Measurements from ENCODE around the gene WDR90. TPM values are rescaled to one million over a fixed set of nuclear protein-coding genes. Genes with fewer than 3 reads are reported as not detected.

The WDR90 gene
- total RNA-seq, 1 experiment from 2014 or later: 68.2 TPM

DNA sequence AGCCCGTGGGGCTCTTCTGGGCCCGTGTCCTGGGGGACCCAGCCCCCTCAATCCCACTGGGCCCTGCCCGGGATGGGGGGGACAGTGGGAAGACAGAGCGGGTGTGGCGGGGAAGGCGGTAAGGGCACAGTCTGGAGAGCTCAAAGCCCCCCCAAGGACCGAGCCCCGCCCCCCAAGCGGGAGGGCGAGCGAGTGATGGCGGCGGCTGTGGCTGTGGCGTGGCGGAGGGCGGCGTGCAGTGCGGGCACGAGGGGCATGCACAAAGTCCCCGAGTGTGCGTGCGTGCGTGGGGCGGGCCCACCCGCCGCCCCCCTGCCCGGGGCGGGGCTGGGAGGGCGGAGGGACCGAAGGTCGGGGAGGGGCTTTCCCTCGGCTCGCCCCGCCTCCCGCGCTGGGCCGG is 44.6 kb downstream of the WDR90 start:
- H3K36me3 Mint-ChIP-seq (ENCODE audit: insufficient read depth in 1 of 3, low read depth in 3 of 3): no peaks in the 10 kb centered on the region
- H3K9me3 ChIP-seq (ENCODE audit: control insufficient read depth, low read depth, low read length): no peaks in the 10 kb centered on the region
- no peak overlapping the region for H4K91ac ChIP-seq (ENCODE audit: insufficient read length, low read depth, low read length)
- H3K27ac ChIP-seq (ENCODE audit: insufficient read length, low read depth, low read length): no peak overlapping the region
- no peak overlapping the region for H3K27ac Mint-ChIP-seq
- TF ChIP-seq, protein P1, sequence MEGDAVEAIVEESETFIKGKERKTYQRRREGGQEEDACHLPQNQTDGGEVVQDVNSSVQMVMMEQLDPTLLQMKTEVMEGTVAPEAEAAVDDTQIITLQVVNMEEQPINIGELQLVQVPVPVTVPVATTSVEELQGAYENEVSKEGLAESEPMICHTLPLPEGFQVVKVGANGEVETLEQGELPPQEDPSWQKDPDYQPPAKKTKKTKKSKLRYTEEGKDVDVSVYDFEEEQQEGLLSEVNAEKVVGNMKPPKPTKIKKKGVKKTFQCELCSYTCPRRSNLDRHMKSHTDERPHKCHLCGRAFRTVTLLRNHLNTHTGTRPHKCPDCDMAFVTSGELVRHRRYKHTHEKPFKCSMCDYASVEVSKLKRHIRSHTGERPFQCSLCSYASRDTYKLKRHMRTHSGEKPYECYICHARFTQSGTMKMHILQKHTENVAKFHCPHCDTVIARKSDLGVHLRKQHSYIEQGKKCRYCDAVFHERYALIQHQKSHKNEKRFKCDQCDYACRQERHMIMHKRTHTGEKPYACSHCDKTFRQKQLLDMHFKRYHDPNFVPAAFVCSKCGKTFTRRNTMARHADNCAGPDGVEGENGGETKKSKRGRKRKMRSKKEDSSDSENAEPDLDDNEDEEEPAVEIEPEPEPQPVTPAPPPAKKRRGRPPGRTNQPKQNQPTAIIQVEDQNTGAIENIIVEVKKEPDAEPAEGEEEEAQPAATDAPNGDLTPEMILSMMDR (conservative IDR thresholded peaks at IDR 0.05): no peak
- no peak overlapping the region for H3K23ac ChIP-seq (ENCODE audit: insufficient read length, low read depth, low read length)
- H3K4me1 Mint-ChIP-seq: peaks cover 0 to 16% of the 10 kb centered on the region in 2 experiments; a peak in 3 of 4 replicates
- no peaks in the 10 kb centered on the region for H4K20me1 ChIP-seq (ENCODE audit: control insufficient read depth, insufficient read depth, insufficient read length)
- H4K8ac ChIP-seq (replicated peaks; ENCODE audit: insufficient read length, low read depth, low read length): no peak overlapping the region
- H3K23me2 ChIP-seq (ENCODE audit: insufficient read length, low read depth, low read length, poor library complexity, severe bottlenecking): peaks cover 27% of the 10 kb centered on the region
- no peak overlapping the region for H3K18ac ChIP-seq (ENCODE audit: insufficient read length, low read depth, low read length)
- no peak overlapping the region for H2BK5ac ChIP-seq (ENCODE audit: insufficient read length, low read length)
- no peak overlapping the region for H4K5ac ChIP-seq (ENCODE audit: insufficient read length, low read depth, low read length)
- no peak for DNase-seq
- H3K27me3 ChIP-seq (ENCODE audit: insufficient read depth, low read length): peaks cover 11% of the 10 kb centered on the region; the same call in 1 of the 2 replicates
- no CpG with 5 or more reads among the region's 37 CpGs for WGBS (ENCODE audit: extremely low coverage, insufficient read length, low lambda C conversion rate)
- no peaks in the 10 kb centered on the region; a peak in 1 of 5 replicates for H3K9me3 Mint-ChIP-seq
- no peaks in the 10 kb centered on the region for H3K79me1 ChIP-seq (ENCODE audit: insufficient read depth, low read depth, low read length, poor library complexity, severe bottlenecking)
- H2BK15ac ChIP-seq (ENCODE audit: low read depth, low read length): no peak overlapping the region; the same call in 1 of the 2 replicates
- H3K4me3 Mint-ChIP-seq: peak overlapping the region; percentile 24 to 72
- H2AFZ ChIP-seq (ENCODE audit: low read length): no peak overlapping the region
- no peaks in the 10 kb centered on the region for H3K4me1 ChIP-seq (ENCODE audit: insufficient read depth, low read length)
- H3K56ac ChIP-seq (ENCODE audit: insufficient read length, low read depth, low read length): no peak overlapping the region
- H3K14ac ChIP-seq (ENCODE audit: insufficient read depth, low read length): no peak overlapping the region
- H3K4me2 ChIP-seq (ENCODE audit: insufficient read depth, insufficient read length, low read length): peak overlapping the region; percentile 56
- H2BK12ac ChIP-seq (ENCODE audit: insufficient read length, low read depth, low read length): no peak overlapping the region
- no peak overlapping the region for H3T11ph ChIP-seq (ENCODE audit: low read length)
- peaks cover 76% of the 10 kb centered on the region for H3K27me3 Mint-ChIP-seq (ENCODE audit: low read depth)
- H2AK5ac ChIP-seq (ENCODE audit: insufficient read length, low read length): no peak overlapping the region
- H2BK120ac ChIP-seq (ENCODE audit: low read depth, low read length, poor library complexity, severe bottlenecking): no peak overlapping the region
- H3K4ac ChIP-seq (ENCODE audit: low read depth, low read length): no peak overlapping the region
- no peak overlapping the region for H3K9ac ChIP-seq (ENCODE audit: extremely low read depth, insufficient read length, low read length)
- H3K79me2 ChIP-seq (ENCODE audit: insufficient read depth, low read length): no peaks in the 10 kb centered on the region
- no peak overlapping the region for H2BK20ac ChIP-seq (ENCODE audit: low read depth, low read length, poor library complexity, severe bottlenecking)
